ENCODE results near the gene MIS18A. TPM values are rescaled to one million over a fixed set of nuclear protein-coding genes. Genes with fewer than 3 reads are reported as not detected.
A peak's percentile ranks its signal among the peaks of the same experiment; 100 is the strongest.

The MIS18A gene
- total and polyA plus RNA-seq, 3 donors from 2014 or later: 27.8 to 34.4 (median 32.6) TPM

GRCh38 chr21:32246571-32247140 lies 32.2 kb downstream of the MIS18A start:
- TF ChIP-seq POLR2A (IDR thresholded peaks at IDR 0.05) (no peak), CTCF (IDR thresholded peaks at IDR 0.05) (no peak)
- DNase-seq: no peak
- WGBS, 2 donors: 87 to 91% methylated on average over 9 of the region's 9 CpGs
- intact Hi-C loops (cut with DNase I; ENCODE audit: low total_unique reads): no loop called here
- H3K27me3 ChIP-seq: no peaks in the 10 kb centered on the region
- no peak overlapping the region for H3K27ac ChIP-seq
- no peaks in the 10 kb centered on the region for H3K4me1 ChIP-seq
- no peaks in the 10 kb centered on the region for H3K36me3 ChIP-seq (ENCODE audit: low read depth, missing control alignments)
- no peak overlapping the region for H3K4me3 ChIP-seq
- no peaks in the 10 kb centered on the region for H3K9me3 ChIP-seq

GRCh38 chr21:32245971-32246370 lies 32.9 kb downstream of the MIS18A start:
- Histone ChIP-seq H3K36me3 (ENCODE audit: low read depth, missing control alignments) (no peaks in the 10 kb centered on the region), H3K27ac (no peak overlapping the region), H3K27me3 (no peaks in the 10 kb centered on the region), H3K4me3 (no peak overlapping the region), H3K4me1 (no peaks in the 10 kb centered on the region), H3K9me3 (no peaks in the 10 kb centered on the region)
- intact Hi-C loops (cut with DNase I; ENCODE audit: low total_unique reads): no loop called here
- no peak for DNase-seq
- TF ChIP-seq POLR2A (IDR thresholded peaks at IDR 0.05) (no peak), CTCF (IDR thresholded peaks at IDR 0.05) (no peak)
- 90 to 93% methylated on average over 8 of the region's 8 CpGs for WGBS, 2 donors

- H3K4me1 ChIP-seq: no peaks in the 10 kb centered on the region
- peak overlapping the region in 1 of 2 donors; percentile 28 for H3K27ac ChIP-seq
- TF ChIP-seq CTCF (IDR thresholded peaks at IDR 0.05) (no peak), POLR2A (IDR thresholded peaks at IDR 0.05) (no peak)
- no peak overlapping the region for H3K4me3 ChIP-seq
- H3K9me3 ChIP-seq: no peaks in the 10 kb centered on the region
- intact Hi-C loops (cut with DNase I; ENCODE audit: low total_unique reads): no loop called here
- 28 to 51% methylated on average over 7 of the region's 7 CpGs for WGBS, 2 donors
- no peaks in the 10 kb centered on the region for H3K36me3 ChIP-seq (ENCODE audit: low read depth, missing control alignments)
- H3K27me3 ChIP-seq: no peaks in the 10 kb centered on the region
- DNase-seq: peak; percentile 38
Measured at GRCh38 chr21:32240851-32241687, 37.8 kb downstream of the MIS18A start.

GRCh38 chr21:32239551-32239950 lies 39.3 kb downstream of the MIS18A start:
- no peaks in the 10 kb centered on the region for H3K36me3 ChIP-seq (ENCODE audit: low read depth, missing control alignments)
- intact Hi-C loops (cut with DNase I; ENCODE audit: low total_unique reads): no loop called here
- no peaks in the 10 kb centered on the region for H3K4me1 ChIP-seq
- H3K4me3 ChIP-seq: no peak overlapping the region
- 84 to 89% methylated on average over 8 of the region's 8 CpGs for WGBS, 2 donors
- H3K27ac ChIP-seq: no peak overlapping the region
- H3K9me3 ChIP-seq: no peaks in the 10 kb centered on the region
- no peak for DNase-seq
- TF ChIP-seq POLR2A (IDR thresholded peaks at IDR 0.05): no peak
- TF ChIP-seq CTCF (IDR thresholded peaks at IDR 0.05): no peak
- no peaks in the 10 kb centered on the region for H3K27me3 ChIP-seq

Data from testis (tissue), 3 donors.